HPDE6-E6E7 (cell line): Measurements from ENCODE around the gene FIG4.
"Not testable (repeated sequence)": the region's sequence is repeated elsewhere in the genome, so short reads cannot be mapped to it uniquely, and the experiment has no call there.

Source experiments
- DNase-seq: peaks from one replicate; pipeline ENCODE4 v3.0.0; 2011; ENCODE audit warnings: missing footprints; ENCODE audit errors: extremely low spot score

FIG4 gene

GRCh38 chr6:109852713-109853112, 161.6 kb downstream of the FIG4 start:
- DNase-seq = no peak

GRCh38 chr6:109853426-109853825, 162.3 kb downstream of the FIG4 start:
- no peak for DNase-seq

GRCh38 chr6:109853951-109854350, 162.9 kb downstream of the FIG4 start:
- DNase-seq = no peak

GRCh38 chr6:109854541-109855308, 163.6 kb downstream of the FIG4 start:
- no peak for DNase-seq

GRCh38 chr6:109855476-109856040, 164.5 kb downstream of the FIG4 start:
- not testable (repeated sequence) for DNase-seq

GRCh38 chr6:109861946-109862345, 170.8 kb downstream of the FIG4 start:
- DNase-seq = no peak

GRCh38 chr6:109864050-109864449, 173.0 kb downstream of the FIG4 start:
- DNase-seq = no peak

- DNase-seq = no peak
These were observed 174.9 kb downstream of the FIG4 start for GRCh38 chr6:109865968-109866367.

GRCh38 chr6:109867009-109867969, 176.2 kb downstream of the FIG4 start:
- no peak for DNase-seq

- no peak for DNase-seq
These were observed 176.9 kb downstream of the FIG4 start for GRCh38 chr6:109867970-109868358.

GRCh38 chr6:109869398-109870088, 178.4 kb downstream of the FIG4 start:
- not testable (repeated sequence) for DNase-seq

GRCh38 chr6:109870089-109870410, 179.0 kb downstream of the FIG4 start:
- no peak for DNase-seq

GRCh38 chr6:109872549-109872948, 181.5 kb downstream of the FIG4 start:
- DNase-seq = no peak

- DNase-seq = no peak
These were observed 182.0 kb downstream of the FIG4 start for GRCh38 chr6:109872968-109873545.

- no peak for DNase-seq
These were observed 183.0 kb downstream of the FIG4 start for GRCh38 chr6:109874086-109874485.

GRCh38 chr6:109874621-109875020, 183.5 kb downstream of the FIG4 start:
- DNase-seq = no peak
